Measurements from ENCODE around the gene GP1BB. TPM values are rescaled to one million over a fixed set of nuclear protein-coding genes. Genes with fewer than 3 reads are reported as not detected.

GP1BB gene
- total and polyA plus RNA-seq, 10 of the 15 experiments (the other 5 are each of a cell fraction or from before 2014, with no cell fraction given): 0.05 to 0.28 (median 0.28) TPM; not detected in 7

GRCh38 chr22:19737846-19738663 is 14.7 kb downstream of the GP1BB start (continued):
- TF ChIP-seq ZNF687 (IDR thresholded peaks at IDR 0.05) (no peak), CHD1 (IDR thresholded peaks at IDR 0.05; ENCODE audit: low read depth, low read length) (no peak), SMAD1 (IDR thresholded peaks at IDR 0.05; ENCODE audit: low read depth, partially characterized antibody) (no peak), PRDM15 (CRISPR knock-in tag; IDR thresholded peaks at IDR 0.05) (no peak), JUNB (IDR thresholded peaks at IDR 0.05) (no peak), RBBP5 (conservative IDR thresholded peaks at IDR 0.05) (no peak), E2F4 (IDR thresholded peaks at IDR 0.05; ENCODE audit: low read depth, low read length) (no peak), TBL1XR1 (IDR thresholded peaks at IDR 0.05; ENCODE audit: low read depth, low read length) (no peak), E4F1 (IDR thresholded peaks at IDR 0.05; ENCODE audit: borderline replicate concordance, partially characterized antibody) (no peak)
